IPS DF 6.9 (cell line): Measurements from ENCODE around the gene WIPF2.
"Not testable (repeated sequence)": the region's sequence is repeated elsewhere in the genome, so short reads cannot be mapped to it uniquely, and the experiment has no call there.

Experiments
- DNase-seq: peaks from one replicate; pipeline ENCODE4 v3.0.0-alpha.2; 2013; ENCODE audit warnings: low read depth, low spot score
- H3K27ac ChIP-seq: one replicate; pipeline ENCODE4 v1.5.1; 2013; ENCODE audit warnings: low read length, control low read depth
- H3K27me3 ChIP-seq: 2 replicates; pipeline ENCODE4 v1.6.1; 2013; ENCODE audit warnings: mild to moderate bottlenecking, low read length; ENCODE audit not compliant: control insufficient read depth, insufficient read depth
- H3K36me3 ChIP-seq: 2 replicates; pipeline ENCODE4 v1.6.1; 2013; ENCODE audit warnings: low read length; ENCODE audit not compliant: control insufficient read depth, insufficient read depth
- H3K4me1 ChIP-seq: 2 replicates; pipeline ENCODE4 v1.6.1; 2013; ENCODE audit warnings: low read length; ENCODE audit not compliant: control insufficient read depth, insufficient read depth
- H3K4me3 ChIP-seq: 2 replicates; pipeline ENCODE4 v1.5.1; 2013; ENCODE audit warnings: mild to moderate bottlenecking, low read length
- H3K9me3 ChIP-seq: 2 replicates; pipeline ENCODE4 v1.6.1; 2013; ENCODE audit warnings: low read length, inconsistent platforms; ENCODE audit not compliant: control insufficient read depth, insufficient read depth
- WGBS: extraction: QIAGEN DNeasy Blood & Tissue Kit; methylation state at CpG from one replicate; pipeline ENCODE4 v1.1.7; 2013; ENCODE audit warnings: mixed read lengths, missing lambda C conversion rate; ENCODE audit not compliant: insufficient read length, insufficient coverage; 5-methylcytosine and 5-hydroxymethylcytosine counted together

The WIPF2 gene

DNA sequence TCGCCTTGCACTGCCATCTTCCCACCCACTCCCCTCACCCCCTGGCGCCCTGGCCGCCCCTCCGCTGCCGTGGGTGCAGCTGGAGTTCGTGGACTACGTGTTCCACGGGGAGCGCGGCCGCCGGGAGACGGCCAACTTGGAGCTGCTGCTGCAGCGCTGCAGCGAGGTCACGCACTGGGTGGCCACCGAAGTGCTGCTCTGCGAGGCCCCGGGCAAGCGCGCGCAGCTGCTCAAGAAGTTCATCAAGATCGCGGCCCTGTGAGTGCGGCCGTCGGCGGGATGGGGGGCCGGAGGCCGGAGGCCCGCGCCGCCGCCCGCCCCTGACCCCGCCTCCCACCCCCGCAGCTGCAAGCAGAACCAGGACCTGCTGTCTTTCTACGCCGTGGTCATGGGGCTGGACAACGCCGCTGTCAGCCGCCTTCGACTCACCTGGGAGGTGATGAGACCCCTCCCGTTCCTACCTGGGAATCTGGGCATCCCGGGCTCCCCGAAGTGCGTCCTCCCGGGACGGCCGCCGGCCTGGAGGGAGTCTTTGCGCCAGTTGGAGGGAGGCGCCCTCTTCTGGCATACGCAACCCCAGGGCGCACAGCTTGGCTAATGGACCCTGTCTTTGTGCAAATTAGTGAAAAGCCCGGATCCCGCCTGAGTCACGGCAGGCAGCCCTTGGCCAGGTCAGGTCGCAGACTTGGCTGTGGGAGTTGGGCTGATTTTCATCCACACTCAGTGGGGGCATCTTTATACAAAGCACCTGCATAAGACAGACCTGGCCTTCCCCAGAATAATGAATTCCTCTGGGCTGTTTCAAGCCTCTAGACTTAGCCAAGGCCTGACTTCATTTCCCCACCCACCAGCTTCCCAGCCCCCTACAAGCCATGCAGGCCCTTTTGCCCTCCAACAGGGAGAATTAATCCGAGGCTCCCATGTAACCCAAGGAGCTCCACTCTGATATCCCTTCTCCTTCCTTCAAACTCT, 27.6 kb upstream of the WIPF2 start:
- H3K36me3 ChIP-seq, result 0 out of 2 replicates have a peak, but pooled peaks cover 5% of the 10 kb centered on the region
- DNase-seq, result no peak
- no peaks in the 10 kb centered on the region for H3K9me3 ChIP-seq
- H3K27ac ChIP-seq, result no peak overlapping the region
- H3K27me3 ChIP-seq, result no peaks in the 10 kb centered on the region
- peaks cover 6% of the 10 kb centered on the region for H3K4me1 ChIP-seq
- WGBS, result no CpG with 5 or more reads among the region's 60 CpGs
- peak overlapping the region; percentile 93 for H3K4me3 ChIP-seq

GRCh38 chr17:40192961-40193360, 26.1 kb upstream of the WIPF2 start:
- Histone ChIP-seq H3K9me3 (no peaks in the 10 kb centered on the region), H3K4me3 (no peak overlapping the region), H3K4me1 (peaks cover 6% of the 10 kb centered on the region), H3K27me3 (no peaks in the 10 kb centered on the region), H3K27ac (no peak overlapping the region), H3K36me3 (0 out of 2 replicates have a peak, but pooled peaks cover 5% of the 10 kb centered on the region)
- WGBS, result no CpG with 5 or more reads among the region's 2 CpGs
- no peak for DNase-seq

- peaks cover 6% of the 10 kb centered on the region for H3K4me1 ChIP-seq
- no CpG with 5 or more reads among the region's 2 CpGs for WGBS
- no peak overlapping the region for H3K4me3 ChIP-seq
- DNase-seq, result no peak
- H3K27me3 ChIP-seq, result no peaks in the 10 kb centered on the region
- H3K36me3 ChIP-seq, result 0 out of 2 replicates have a peak, but pooled peaks cover 2% of the 10 kb centered on the region
- no peaks in the 10 kb centered on the region for H3K9me3 ChIP-seq
- no peak overlapping the region for H3K27ac ChIP-seq
These were observed 24.3 kb upstream of the WIPF2 start for GRCh38 chr17:40194821-40195220.

- no peaks in the 10 kb centered on the region for H3K9me3 ChIP-seq
- no CpG with 5 or more reads among the region's 1 CpG for WGBS
- H3K4me1 ChIP-seq, result peaks cover 3% of the 10 kb centered on the region; the same call in 1 of the 2 replicates
- DNase-seq, result no peak
- H3K27ac ChIP-seq, result no peak overlapping the region
- H3K27me3 ChIP-seq, result no peaks in the 10 kb centered on the region
- no peak overlapping the region for H3K4me3 ChIP-seq
- no peaks in the 10 kb centered on the region for H3K36me3 ChIP-seq
These were observed 21.6 kb upstream of the WIPF2 start for GRCh38 chr17:40197550-40197949.

GRCh38 chr17:40197965-40198456, 21.1 kb upstream of the WIPF2 start:
- H3K4me3 ChIP-seq, H3K9me3 ChIP-seq, H3K4me1 ChIP-seq, H3K27me3 ChIP-seq, H3K36me3 ChIP-seq, H3K27ac ChIP-seq, DNase-seq: not testable (repeated sequence)
- WGBS, result no CpG with 5 or more reads among the region's 8 CpGs

GRCh38 chr17:40198576-40198975, 20.5 kb upstream of the WIPF2 start:
- DNase-seq, result no peak
- Histone ChIP-seq H3K4me3 (no peak overlapping the region), H3K27ac (no peak overlapping the region), H3K27me3 (no peaks in the 10 kb centered on the region), H3K4me1 (peaks cover 3% of the 10 kb centered on the region; the same call in 1 of the 2 replicates), H3K9me3 (no peaks in the 10 kb centered on the region), H3K36me3 (no peaks in the 10 kb centered on the region)
- no CpG with 5 or more reads among the region's 5 CpGs for WGBS

- no peak overlapping the region for H3K4me3 ChIP-seq
- DNase-seq, result no peak
- no peaks in the 10 kb centered on the region for H3K9me3 ChIP-seq
- H3K27me3 ChIP-seq, result no peaks in the 10 kb centered on the region
- no peaks in the 10 kb centered on the region for H3K36me3 ChIP-seq
- no CpG with 5 or more reads among the region's 4 CpGs for WGBS
- H3K27ac ChIP-seq, result no peak overlapping the region
- H3K4me1 ChIP-seq, result no peaks in the 10 kb centered on the region
These were observed 16.0 kb upstream of the WIPF2 start for GRCh38 chr17:40203131-40203530.

GRCh38 chr17:40206193-40206592, 12.9 kb upstream of the WIPF2 start:
- not testable (repeated sequence) for DNase-seq, H3K27me3 ChIP-seq, H3K4me3 ChIP-seq, H3K36me3 ChIP-seq, H3K9me3 ChIP-seq, H3K27ac ChIP-seq, H3K4me1 ChIP-seq
- no CpG with 5 or more reads among the region's 8 CpGs for WGBS

- H3K4me1 ChIP-seq, result no peaks in the 10 kb centered on the region
- no peak for DNase-seq
- H3K36me3 ChIP-seq, result no peaks in the 10 kb centered on the region
- no peaks in the 10 kb centered on the region for H3K27me3 ChIP-seq
- no peaks in the 10 kb centered on the region for H3K9me3 ChIP-seq
- H3K27ac ChIP-seq, result no peak overlapping the region
- no CpG with 5 or more reads among the region's 2 CpGs for WGBS
- no peak overlapping the region for H3K4me3 ChIP-seq
These were observed 9.6 kb upstream of the WIPF2 start for GRCh38 chr17:40209404-40210093.

GRCh38 chr17:40213914-40214313, 5.2 kb upstream of the WIPF2 start:
- not testable (repeated sequence) for H3K4me1 ChIP-seq, H3K9me3 ChIP-seq, H3K27me3 ChIP-seq, H3K27ac ChIP-seq, DNase-seq, H3K36me3 ChIP-seq, H3K4me3 ChIP-seq
- no CpG with 5 or more reads among the region's 6 CpGs for WGBS
